GM21576 (cell line): ENCODE results near the gene EVC.
"Not testable (repeated sequence)": the region's sequence is repeated elsewhere in the genome, so short reads cannot be mapped to it uniquely, and the experiment has no call there.

Experiments used
- ATAC-seq: cut with Tn5 transposase; IDR thresholded peaks from one replicate; pipeline ENCODE4 v1.9.1; 2021; ENCODE audit warnings: mild to moderate bottlenecking, moderate library complexity; ENCODE audit not compliant: unreplicated experiment

Gene EVC

DNA sequence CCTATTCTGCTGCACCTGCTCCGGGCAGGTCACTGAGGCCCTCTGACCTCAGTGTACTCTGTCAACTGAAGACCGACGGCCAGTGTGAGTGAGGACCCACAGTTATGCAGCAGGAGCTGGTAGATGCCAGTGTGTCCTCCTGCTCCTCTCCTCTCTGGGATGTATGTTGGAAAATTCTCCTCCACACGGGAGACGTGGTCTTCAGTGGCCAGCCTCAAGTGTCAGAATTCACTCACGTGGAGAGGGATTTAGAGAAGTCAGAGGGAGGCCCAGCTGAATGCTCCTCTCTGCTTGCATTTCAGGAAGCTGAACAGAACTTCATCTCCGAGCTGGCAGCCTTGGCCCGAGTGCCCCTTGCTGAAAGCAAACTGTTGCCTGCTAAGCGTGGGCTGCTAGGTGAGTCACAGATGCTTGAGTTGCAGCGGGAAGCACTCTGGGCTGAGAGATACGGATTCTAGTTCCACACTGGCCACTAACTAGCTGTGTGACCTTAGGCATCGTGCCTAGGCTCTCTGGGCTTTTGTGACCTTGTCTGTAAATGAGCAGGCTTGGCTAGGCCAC, 98.3 kb downstream of the EVC start:
- no peak for ATAC-seq

DNA sequence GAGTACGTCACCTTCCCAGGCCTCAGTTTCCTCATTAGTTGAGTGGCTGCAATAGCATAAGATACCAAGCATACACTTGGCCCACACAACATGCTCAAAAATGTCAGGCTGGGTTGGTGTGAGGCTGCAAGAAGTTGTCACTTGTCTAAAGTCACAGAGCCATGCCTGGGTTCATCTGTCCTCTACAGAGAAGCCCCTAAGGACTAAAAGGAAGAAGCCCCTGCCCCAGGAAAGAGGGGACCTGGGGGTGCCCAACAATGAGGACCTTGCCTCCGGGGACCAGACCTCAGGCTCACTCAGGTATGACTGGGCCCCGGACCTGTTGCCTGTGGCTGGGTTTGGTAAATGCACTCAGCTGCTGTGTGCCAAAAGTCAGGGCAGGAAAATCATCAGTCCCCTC, 99.2 kb downstream of the EVC start:
- ATAC-seq, result no peak

DNA sequence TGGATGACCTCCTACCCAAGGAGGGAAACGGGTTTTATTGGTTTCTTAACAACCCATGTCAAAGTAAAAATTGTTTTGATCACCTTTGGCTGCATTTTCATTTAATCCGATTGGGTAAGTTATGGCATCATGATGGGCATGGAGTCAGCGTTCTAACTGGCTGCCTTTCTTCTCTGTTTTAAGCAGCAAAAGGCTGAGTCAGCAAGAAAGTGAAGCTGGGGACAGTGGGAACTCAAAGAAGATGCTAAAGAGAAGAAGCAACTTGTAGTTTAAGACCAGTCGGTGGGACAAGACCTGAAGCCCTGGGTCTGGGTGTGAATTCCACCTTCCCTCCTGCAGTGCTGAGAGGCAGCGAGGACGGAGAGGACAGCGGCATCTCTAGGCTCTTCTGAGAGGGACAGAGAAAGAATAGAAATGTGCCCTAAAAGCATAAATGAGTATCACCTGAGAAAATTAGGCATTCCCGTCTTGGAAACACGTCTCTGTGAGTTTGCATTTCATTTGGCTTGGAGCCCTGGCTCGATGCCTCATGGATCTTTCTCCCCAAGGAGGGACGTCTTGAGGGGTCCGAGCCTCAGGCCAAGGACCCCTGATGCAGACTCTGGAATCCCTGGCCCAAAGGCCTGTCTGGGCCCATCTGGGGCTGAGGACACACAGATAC, 99.9 kb downstream of the EVC start:
- ATAC-seq, result no peak

DNA sequence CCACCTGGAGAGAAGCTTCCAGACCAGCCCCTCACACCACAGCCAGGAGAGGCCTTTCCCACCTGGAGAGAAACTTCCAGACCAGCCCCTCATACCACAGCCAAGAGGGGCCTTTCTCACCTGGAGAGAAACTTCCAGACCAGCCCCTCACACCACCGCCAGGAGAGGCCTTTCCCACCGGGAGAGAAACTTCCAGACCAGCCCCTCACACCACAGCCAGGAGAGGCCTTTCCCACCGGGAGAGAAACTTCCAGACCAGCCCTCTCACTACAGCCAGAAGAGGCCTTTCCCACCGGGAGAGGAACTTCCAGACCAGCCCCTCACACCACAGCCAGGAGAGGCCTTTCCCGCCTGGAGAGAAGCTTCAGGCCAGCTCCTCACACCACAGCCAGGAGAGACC, 101.1 kb downstream of the EVC start:
- not testable (repeated sequence) for ATAC-seq

DNA sequence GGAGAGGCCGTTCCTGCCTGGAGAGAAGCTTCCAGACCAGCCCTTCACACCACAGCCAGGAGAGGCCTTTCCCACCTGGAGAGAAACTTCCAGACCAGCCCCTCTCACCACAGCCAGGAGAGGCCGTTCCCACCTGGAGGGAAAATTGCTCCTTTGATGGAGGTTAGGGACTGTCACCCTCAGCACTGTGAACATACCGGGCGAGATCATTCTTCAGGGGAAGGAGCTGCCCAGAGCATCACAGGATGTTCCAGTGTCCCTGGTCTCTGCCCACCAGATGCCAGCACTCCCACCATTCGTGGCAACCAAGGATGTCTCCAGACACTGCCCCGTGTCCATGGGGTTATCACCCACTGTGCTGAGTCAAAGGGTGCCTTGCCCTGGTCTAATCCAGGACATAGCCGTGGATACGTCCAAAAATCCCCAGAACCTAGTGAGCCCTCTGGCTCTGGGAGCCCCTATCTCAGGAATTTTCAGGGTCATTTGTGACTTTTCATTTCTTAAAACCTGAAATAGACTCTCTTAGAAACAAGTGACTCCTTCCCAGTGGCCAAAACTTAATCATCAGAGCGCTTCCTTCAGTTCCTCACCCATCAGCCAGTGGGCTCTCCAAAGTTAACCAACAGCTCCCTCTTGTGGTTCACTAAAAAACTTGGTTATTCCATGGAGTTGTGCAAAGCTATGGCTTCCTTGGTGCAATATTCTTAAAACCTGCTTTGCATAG, 101.7 kb downstream of the EVC start:
- ATAC-seq, result peak; percentile 53

DNA sequence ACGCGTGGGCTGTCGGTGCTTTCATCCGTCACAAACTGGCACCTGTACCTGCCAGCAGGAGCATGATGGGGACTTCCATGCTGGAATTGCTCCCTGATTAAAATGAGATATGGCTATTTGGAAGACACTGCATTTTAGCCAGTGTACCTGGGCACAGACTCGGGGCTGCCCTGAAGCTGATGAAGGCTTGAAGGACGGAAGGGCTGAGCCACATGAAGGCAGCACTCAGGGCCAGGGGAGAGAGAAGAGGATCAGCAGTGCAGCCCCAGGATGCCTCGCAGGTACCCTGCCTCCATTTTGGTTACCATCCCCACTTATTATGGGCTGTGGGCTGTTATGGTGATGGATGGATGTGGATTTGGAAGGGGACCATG, 102.9 kb downstream of the EVC start:
- ATAC-seq, result no peak

DNA sequence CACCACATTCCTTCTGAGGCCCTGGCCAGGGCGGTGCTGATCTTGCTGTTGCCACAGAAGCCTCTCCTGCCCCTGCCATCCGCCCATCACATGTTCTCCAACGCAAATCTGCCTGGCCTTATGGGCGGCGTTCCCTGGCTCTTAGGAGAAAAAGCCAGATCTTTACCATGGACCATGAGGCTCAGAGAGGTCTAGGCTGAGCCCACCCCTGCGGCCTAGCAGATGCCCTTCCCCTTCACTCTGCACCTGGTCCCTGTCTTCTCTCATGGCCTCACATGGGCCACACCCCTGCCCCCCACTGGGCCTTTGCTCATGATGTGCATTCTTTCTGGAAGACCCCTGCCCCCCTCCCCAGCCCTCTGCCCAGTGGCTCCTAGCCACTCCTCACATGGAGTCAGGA, 103.4 kb downstream of the EVC start:
- ATAC-seq, result no peak

DNA sequence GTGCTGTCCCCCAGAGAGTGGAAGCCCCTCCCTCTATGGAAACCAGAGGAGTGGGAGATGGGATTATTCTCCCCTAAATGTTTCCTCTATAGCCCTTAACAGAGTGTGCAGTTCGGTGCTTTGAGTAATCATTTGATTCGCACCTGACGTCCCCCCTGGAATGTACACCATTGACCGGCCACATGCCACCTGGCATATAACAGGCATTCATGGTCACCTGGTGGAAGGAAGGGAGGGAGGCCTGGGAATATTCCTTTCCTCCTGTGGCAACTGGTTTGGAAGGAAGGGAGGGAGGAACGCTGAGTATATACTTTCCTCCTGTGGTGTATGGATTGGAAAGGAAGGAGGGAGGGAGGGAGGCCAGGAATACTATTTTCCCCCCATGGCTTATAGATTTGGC, 104.6 kb downstream of the EVC start:
- ATAC-seq, result no peak

DNA sequence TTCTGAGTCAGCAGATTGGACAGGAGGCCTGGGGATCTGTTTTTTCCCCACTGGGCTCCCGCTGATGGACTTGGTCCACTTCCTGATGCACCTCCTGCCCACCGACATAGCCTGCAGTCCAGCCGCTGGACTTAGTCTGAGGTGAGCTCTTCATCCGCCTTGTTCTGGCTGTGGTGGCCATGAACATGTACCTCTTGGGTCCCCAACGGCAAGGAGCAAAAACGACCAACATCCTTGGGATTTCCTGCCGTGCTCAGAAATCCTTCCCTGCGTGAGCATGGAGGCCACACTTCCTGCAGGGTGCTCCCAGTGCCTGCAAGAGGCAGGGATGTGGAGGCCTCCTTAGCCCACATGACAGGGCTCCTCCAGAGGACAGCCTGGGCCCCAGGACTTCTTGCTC, 105.1 kb downstream of the EVC start:
- no peak for ATAC-seq

DNA sequence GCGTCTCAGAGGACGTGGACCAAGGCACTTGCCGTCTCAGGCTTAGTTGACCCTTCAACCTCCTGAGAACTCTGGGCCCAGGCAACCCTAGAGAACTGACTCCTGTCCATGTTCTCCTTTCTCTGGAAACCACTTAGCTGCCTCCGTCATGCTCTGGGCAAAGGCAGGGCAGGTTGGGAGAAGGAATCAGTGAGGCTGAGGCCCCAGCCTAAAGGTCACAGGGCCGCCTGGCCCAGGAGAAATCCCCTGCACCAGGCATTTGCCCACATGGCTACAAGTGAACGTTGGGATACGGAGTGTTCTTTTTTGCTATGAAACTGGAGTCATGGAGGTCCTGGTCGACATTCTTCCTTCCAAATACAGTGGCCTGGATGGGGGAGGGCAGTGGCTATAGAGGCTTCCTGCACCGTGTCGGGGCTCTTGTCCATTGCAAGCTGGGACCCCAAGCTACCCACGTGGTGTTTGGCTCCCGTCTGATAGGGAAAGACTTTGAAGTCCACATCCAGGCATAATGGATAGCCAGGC, 105.9 kb downstream of the EVC start:
- no peak for ATAC-seq

DNA sequence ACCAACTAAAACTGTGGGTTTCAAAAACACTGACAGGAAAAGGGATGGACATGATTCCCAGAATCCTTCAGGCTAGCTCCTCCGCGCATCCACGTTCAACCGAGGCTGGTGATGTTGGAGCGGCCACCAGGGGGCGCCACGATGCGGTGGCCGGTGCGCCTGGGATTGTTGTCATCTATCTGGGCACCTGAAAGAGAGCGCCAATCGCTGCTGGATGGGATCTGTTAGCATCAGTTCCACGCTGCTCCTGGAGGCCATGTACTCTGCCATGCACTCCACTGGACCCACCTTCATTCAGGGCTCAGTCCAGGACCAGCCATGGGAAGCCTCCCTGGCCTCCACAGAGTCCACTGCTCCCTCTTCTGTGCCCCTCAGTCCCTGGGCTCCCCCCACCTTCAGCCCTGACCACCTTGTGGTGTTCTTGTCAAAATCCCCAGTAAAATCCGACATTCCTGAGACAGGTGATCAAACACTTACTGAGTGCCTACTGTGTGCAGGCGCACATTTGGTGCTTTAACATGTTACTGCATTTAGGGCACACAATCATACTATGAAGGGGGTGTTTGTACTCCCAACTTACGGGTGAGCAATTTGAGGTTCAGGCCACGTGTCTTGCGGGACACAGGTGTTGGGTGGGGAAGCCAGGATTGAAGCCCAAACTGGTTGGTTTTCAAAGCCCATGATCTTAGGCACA, 110.8 kb downstream of the EVC start:
- ATAC-seq, result no peak

DNA sequence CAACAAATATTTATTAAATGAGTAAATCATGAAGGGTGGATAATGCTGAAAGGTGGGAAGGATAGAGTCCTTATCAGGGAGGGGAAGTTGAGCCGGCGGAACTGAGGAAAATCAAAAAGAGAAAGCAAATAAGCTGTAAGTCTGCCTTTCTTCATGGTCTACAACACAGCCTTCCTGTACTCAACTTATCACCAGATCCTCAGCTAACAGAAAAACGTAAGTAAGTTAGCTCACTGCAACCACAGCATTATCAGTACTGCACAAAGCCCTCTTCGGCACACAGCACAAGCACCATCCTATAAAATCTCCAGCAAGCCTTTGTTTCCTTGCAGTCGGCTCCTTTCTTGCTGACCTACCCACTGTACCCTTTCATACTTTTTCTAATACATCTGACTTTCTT, 111.6 kb downstream of the EVC start:
- no peak for ATAC-seq

DNA sequence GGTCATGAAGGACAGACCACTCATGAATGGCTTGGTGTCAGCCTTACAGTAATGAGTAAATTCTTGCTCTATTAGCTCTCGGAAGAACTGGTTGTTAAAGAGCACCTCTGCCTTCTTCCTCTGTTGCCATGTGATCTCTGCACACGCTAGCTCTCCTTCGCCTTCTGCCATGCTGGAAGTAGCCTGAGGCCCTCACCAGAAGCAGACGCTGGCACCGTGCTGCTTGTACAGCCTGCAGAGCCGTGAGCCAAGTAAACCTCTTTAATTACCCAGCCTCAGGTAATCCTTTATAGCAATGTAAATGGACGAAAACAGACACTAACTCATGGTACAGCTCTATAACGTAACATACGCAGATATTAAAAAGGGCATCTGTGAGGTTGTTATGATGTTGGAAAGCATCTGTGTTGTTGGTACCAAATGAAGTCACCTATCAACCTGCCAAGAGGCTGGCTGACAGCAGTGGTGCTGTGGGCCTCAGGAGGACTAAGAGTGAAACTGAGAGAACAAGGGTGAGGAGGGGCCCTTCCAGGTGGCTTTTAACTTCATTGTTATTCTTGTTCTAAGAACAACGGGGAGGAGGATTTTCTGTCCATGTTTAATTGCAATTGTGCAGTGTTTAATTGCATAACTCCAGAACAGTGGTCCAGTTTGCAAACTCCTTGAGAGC, 112.7 kb downstream of the EVC start:
- ATAC-seq, result no peak

DNA sequence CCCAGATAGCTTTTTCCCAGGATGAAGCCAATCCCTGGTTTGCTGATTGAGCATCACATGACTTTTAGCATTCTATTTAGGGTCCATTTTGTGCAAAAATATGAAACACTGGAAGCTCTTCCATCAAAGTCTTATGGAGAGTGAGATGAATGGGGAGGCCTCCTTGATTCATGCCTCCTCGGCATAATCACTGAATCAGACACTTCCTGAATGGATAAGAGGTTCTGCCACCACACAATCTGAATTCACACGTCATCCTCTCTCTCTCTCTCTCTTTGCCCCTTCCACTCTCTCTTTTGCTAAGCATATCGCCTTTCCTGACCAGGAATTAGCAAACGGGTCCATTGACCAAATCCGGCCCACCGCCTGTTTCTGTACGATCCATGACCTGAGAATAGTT, 113.2 kb downstream of the EVC start:
- no peak for ATAC-seq

DNA sequence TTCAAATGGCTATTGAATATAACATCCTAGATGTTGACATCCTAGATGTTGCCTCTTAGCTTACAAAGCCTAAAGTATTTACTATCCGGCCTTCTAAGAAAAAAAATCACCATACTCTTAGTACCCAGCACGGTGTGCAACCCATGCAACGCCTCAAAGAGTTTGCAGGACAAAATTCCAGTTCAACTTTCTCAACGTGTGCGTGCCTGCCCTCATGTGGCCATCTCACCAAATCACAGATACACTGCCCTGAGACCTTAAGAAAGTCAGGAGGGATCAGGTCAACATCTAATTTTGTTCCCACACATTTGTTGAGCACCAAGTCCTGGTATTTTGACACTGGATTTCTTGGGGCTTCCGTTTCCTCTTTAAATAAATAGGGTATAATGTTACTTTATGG, 113.6 kb downstream of the EVC start:
- no peak for ATAC-seq

DNA sequence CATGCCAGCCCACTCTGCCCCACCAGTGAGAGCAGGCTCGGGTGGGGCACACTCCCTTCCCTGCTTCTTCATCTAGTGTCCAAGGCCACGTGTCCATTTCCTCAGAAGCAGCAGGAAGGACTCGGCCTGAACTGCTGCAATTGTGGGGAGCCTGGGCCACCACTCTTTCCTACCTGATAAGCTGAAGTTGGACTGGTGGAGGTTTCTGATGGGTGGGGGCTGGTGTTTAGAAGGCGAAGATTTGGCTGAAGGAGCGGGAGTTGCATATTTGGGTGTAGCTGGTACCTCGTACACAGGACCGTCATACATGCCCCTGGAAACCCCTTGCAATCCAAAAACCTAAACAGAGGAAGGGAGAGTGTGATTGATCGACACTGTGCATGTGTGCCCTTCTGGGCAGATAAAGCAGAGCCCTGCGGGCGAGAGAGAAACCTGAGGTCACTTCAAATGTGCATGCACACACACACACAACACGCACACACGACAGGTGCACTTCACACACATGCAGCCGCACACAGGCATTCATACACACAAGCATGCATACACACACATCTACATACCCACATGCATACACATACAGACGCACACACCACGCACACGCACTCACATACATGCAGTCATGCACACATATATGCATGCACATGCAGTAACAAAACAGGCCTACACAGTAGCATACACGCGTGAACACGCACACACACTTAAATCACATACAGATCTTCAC, 114.5 kb downstream of the EVC start:
- ATAC-seq, result no peak

DNA sequence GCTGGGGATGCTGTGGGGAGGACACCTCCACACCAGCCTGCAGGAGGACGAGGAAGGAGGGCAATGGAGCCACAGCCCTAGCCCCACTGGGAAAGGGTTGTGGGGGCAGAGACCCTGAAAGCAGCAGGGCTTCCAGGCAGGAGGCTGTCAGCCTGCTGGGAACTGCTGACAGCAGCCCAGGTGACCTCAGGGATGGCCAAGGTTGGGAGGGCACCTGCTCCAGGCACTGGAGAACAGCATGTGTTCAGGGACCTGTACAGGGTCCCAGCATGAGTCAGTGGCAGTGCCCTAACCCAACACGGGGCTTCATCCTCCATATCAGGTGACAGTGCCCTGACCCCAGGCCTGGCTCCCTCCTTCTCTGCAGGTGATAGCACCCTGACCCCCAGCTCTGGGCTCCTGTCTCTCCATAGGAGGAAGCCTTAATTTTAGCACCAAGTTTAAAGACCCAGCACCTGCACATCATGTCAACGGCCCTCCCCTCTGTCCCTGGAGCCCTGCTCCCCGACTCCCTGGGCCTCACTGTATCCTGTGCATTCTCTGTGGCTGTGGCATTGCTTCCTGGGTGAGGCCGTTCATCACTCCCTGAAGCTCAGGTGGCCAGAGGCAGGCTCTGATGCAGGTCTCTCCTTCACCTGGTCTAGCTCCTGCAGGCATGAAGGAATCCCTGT, 115.6 kb downstream of the EVC start:
- ATAC-seq, result no peak

DNA sequence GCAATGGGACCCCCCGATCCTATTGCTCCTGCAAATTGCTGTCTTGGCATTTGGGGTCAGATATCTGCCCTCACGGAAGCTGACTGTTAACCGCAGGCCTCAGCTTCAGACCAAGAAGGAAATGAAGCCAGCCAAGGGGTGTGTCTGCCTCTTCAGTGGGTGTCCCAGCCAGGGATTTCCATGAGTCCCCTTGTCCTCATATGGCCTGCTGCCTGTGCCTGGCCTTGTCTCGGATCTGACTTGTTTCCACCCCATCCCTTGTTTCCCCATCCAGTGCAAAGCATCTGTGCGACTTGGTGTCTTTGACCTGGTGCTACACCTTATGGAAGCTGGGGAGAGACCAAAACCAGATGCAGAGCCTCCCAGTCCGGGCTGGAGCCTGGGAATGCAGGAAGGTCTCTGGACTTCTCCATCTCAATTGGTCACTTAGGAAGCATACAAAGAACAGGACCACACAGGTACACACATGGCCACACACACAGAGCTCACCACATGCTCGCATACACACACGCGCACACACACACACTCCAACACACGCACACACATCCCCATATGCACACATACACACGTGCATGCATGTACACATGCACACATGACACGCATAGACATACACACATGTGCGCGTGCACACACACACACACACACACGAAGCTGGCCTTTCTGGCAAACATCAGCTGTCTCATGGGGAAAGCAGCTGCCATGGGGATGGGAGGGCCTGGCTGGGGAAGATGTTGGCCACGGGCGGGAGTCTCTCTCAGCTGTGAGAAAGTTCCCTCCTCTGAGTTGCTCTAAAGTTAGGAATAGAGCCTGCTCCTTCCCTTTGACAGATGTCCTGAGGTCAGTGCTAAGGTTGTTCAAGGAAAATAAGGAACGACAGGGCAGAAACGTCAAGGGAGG, 116.4 kb downstream of the EVC start:
- no peak for ATAC-seq

DNA sequence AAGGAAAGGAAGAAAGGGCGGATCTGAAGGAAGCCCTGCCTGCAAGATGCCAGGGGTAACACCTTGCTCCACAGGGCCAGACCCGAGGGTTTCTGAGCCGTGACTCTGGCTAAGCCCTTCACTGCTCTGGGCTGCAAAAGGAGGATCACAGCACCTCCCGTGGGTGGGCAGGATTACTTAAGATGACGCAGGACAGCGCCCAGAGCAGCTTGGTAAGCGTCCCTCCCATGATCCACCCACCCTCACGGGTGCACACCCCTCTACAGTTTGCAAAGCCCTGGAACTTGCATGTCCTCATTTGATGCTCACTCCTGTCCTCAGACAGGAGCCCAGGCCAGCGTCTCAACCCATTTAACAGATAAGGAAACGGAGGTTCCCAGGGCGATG, 117.0 kb downstream of the EVC start:
- no peak for ATAC-seq
